Aorta (tissue), 5 donors: ENCODE data around the gene SNRPD3. TPM values are rescaled to one million over a fixed set of nuclear protein-coding genes. Genes with fewer than 3 reads are reported as not detected.

Experiments used
- ATAC-seq: fragments of 200-7000 bp; cut with Tn5 transposase; one replicate; pipeline ENCODE4 v1.9.1; 2022; ENCODE audit warnings: moderate library complexity; ENCODE audit not compliant: low FRiP score
- DNase-seq, 2 donors: peaks; one replicate each; pipeline ENCODE4 v3.0.0-alpha.2; 2020
- H3K27ac ChIP-seq, 2 donors: one replicate each; pipeline ENCODE4 v1.5.1; 2013; ENCODE audit warnings: low read length in 2 of 2, mild to moderate bottlenecking in 2 of 2, moderate library complexity in 2 of 2, control low read depth in 1 of 2, inconsistent platforms in 1 of 2, low read depth in 1 of 2
- H3K27me3 ChIP-seq, 2 donors: one replicate each; pipeline ENCODE4 v1.6.1; 2013; ENCODE audit warnings: control low read depth in 1 of 2, low read length in 1 of 2, mild to moderate bottlenecking in 1 of 2, moderate library complexity in 1 of 2; ENCODE audit not compliant: insufficient read depth in 2 of 2, control insufficient read depth in 1 of 2
- H3K36me3 ChIP-seq, 2 donors: one replicate each; pipeline ENCODE4 v1.6.1; 2013; ENCODE audit warnings: control low read depth in 1 of 2, low read length in 1 of 2, mild to moderate bottlenecking in 1 of 2; ENCODE audit not compliant: insufficient read depth in 2 of 2, control insufficient read depth in 1 of 2
- H3K4me1 ChIP-seq, 2 donors: one replicate each; pipeline ENCODE4 v1.6.1; 2013; ENCODE audit warnings: low read length in 2 of 2, control low read depth in 1 of 2, mild to moderate bottlenecking in 1 of 2, moderate library complexity in 1 of 2; ENCODE audit not compliant: insufficient read depth in 2 of 2, control insufficient read depth in 1 of 2
- H3K4me3 ChIP-seq, 2 donors: one replicate each; pipeline ENCODE4 v1.5.1; 2013; ENCODE audit warnings: low read length in 2 of 2, control low read depth in 1 of 2, mild to moderate bottlenecking in 1 of 2
- H3K9me3 ChIP-seq: one replicate; pipeline ENCODE4 v1.6.1; 2013; ENCODE audit warnings: mild to moderate bottlenecking, low read length; ENCODE audit not compliant: control insufficient read depth
- WGBS, 2 donors: extraction: QIAGEN DNeasy Blood & Tissue Kit; methylation state at CpG; one replicate each; pipeline ENCODE4 v1.1.7; 2013; 5-methylcytosine and 5-hydroxymethylcytosine counted together
- intact Hi-C, 2 donors: fragments of 100-400 bp; cut with DNase I; formaldehyde crosslinking; loops; one replicate each; pipeline versions ENCODE4 v1.14.2 to v1.15.0; 2022
- long read RNA-seq, 2 donors: library from polyadenylated mRNA; unstranded; transcript quantifications; one replicate each; pipeline ENCODE4 v2.0.0, GENCODE V29; 2020 to 2021
- polyA plus RNA-seq, 2 donors: library from polyadenylated mRNA; stranded (reverse); fragments of 200-250 nt; gene quantifications; one replicate each; pipeline ENCODE4 v1.2.3, GENCODE V29; 2013
- total RNA-seq, 2 donors: library from RNA; stranded (reverse); fragmentation: NEBNext Ultra II Directional; extraction: Animal tissue kit (Norgen Biotek cat#: 25700); gene quantifications; one replicate each; pipeline ENCODE4 v1.2.1, GENCODE V29; 2021
- donor health status: healthy with polysubstance abuse.
- donor health status: Bipolar disorder and iron deficiency.
- donor health status: DM: no; HTN: no; CAD: no.
- donor health status: DM: no; HTN: no; CAD: no.
- donor health status: DM: yes; HTN: yes; CAD: no.

The SNRPD3 gene
- 10 to 100 TPM; 43.4 to 44.8 TPM for total RNA-seq
- 10 to 100 TPM; 75.2 to 91.4 TPM for polyA plus RNA-seq
- long read RNA-seq, donor 1, transcript SNRPD3-201 (4 exons, 1,763 nt) = major isoform, 41 of 51 reads
- long read RNA-seq, donor 1, partial matches to known transcripts = 1 of 51 reads
- long read RNA-seq, donor 1, other reads (novel, unspliced or antisense) = 9 of 51 reads
- long read RNA-seq, donor 2, transcript SNRPD3-201 (4 exons, 1,763 nt) = major isoform, 24 of 28 reads
- long read RNA-seq, donor 2, partial matches to known transcripts = 1 of 28 reads
- long read RNA-seq, donor 2, other reads (novel, unspliced or antisense) = 3 of 28 reads

- Histone ChIP-seq H3K4me1 (peaks cover 4 to 5% of the 10 kb centered on the region in 2 donors), H3K4me3 (peak within 1 kb of the TSS; percentile 72 to 83), H3K27ac (peak within 1 kb of the TSS; percentile 32 to 94), H3K36me3 (peaks cover 0 to 3% of the 10 kb centered on the region in 2 donors), H3K27me3 (no peaks in the 10 kb centered on the region), H3K9me3 (no peaks in the 10 kb centered on the region)
- 0% methylated on average over 54 to 59 of the region's 59 CpGs for WGBS, 2 donors
- intact Hi-C loops = no loop called here
- peak; percentile 100 for DNase-seq
- peak; percentile 97 for ATAC-seq
Observed at GRCh38 chr22:24555165-24556039, at the start of gene SNRPD3. SNRPD3 (plus strand) TSS chr22:24555999; CDS start chr22:24557675, 1,676 bp downstream.

DNA sequence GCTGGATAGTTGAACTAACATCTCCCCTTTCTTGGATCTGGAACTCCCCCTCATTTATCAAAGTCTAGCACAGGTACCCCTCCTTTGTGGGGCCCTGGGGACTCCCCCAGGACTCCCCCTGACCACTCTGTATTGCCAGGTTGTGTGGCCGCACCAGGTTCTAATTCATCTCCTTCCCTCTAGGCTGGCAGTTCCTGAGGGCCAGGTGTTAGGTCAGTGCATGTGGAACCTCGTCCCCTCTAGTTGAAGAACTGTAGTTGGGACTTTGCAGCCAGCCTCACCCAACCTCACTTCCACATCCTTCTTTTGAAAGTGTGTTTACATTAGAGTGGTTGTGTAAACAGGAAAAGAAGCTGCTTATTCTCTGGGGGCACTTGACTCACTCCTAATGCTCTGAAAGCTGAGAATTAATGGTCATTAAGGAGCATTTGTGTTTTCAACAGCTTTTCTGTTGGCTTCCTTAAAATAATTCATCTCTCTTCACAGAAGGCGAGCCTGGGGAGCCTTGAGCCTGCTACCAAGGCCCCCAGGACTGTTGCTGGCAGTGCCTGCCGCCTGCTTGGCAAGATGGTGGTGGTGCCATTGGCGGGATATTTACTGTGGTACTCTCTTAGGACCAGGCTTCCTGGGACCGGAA, 48.9 kb upstream of the SNRPD3 start:
- intact Hi-C loops = no loop called here
- H3K27me3 ChIP-seq = no peaks in the 10 kb centered on the region
- no peak overlapping the region for H3K27ac ChIP-seq
- H3K36me3 ChIP-seq = no peaks in the 10 kb centered on the region
- H3K4me3 ChIP-seq = no peak overlapping the region
- WGBS, 2 donors = 79 to 85% methylated on average over 6 of the region's 6 CpGs
- DNase-seq = no peak
- peaks cover 0 to 4% of the 10 kb centered on the region in 2 donors for H3K4me1 ChIP-seq
- no peaks in the 10 kb centered on the region for H3K9me3 ChIP-seq
- no peak for ATAC-seq

GRCh38 chr22:24507716-24508115, 48.1 kb upstream of the SNRPD3 start:
- WGBS, 2 donors = 83 to 87% methylated on average over 7 of the region's 7 CpGs
- Histone ChIP-seq H3K36me3 (no peaks in the 10 kb centered on the region), H3K4me3 (no peak overlapping the region), H3K4me1 (peaks cover 0 to 4% of the 10 kb centered on the region in 2 donors), H3K9me3 (no peaks in the 10 kb centered on the region), H3K27me3 (no peaks in the 10 kb centered on the region), H3K27ac (no peak overlapping the region)
- no peak for DNase-seq
- ATAC-seq = no peak
- intact Hi-C loops = no loop called here

- H3K27ac ChIP-seq = no peak overlapping the region
- DNase-seq (peak in 1 of 2 donors; percentile 57), ATAC-seq (peak; percentile 60)
- intact Hi-C loops = no loop called here
- H3K4me3 ChIP-seq = no peak overlapping the region
- H3K9me3 ChIP-seq = no peaks in the 10 kb centered on the region
- 24 to 26% methylated on average over 10 of the region's 10 CpGs for whole genome bisulfite sequencing, 2 donors
- H3K36me3 ChIP-seq = no peaks in the 10 kb centered on the region
- peaks cover 0 to 4% of the 10 kb centered on the region in 2 donors for H3K4me1 ChIP-seq
- H3K27me3 ChIP-seq = no peaks in the 10 kb centered on the region
Observed at GRCh38 chr22:24510637-24511625, 44.9 kb upstream of the SNRPD3 start.

DNA sequence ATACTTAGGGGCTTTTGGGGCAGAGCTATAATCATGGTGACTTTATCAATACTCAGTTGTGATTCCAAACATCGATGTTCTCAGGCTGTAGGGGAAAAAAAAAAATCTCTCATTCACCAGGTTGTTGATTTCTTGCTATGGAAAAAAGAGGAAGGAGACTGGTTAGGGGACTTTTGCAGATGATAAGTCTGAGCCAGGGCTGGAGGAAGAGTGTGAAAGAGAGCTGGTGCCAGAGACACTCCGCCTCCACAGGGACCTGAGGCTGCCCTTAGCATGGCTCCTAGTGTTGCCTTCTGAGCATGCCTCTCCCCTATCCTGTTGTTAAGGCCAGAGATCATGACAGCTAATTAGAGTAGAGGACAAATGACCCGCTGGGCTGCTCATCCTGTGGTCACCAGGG, 43.8 kb upstream of the SNRPD3 start:
- WGBS, 2 donors = 85 to 88% methylated on average over 3 of the region's 3 CpGs
- no peaks in the 10 kb centered on the region for H3K36me3 ChIP-seq
- H3K4me1 ChIP-seq = peaks cover 0 to 4% of the 10 kb centered on the region in 2 donors
- DNase-seq (no peak), ATAC-seq (no peak)
- H3K9me3 ChIP-seq = no peaks in the 10 kb centered on the region
- no peak overlapping the region for H3K27ac ChIP-seq
- H3K4me3 ChIP-seq = no peak overlapping the region
- intact Hi-C loops = no loop called here
- no peaks in the 10 kb centered on the region for H3K27me3 ChIP-seq

- DNase-seq (peak in 1 of 2 donors; percentile 35), ATAC-seq (no peak)
- intact Hi-C loops = no loop called here
- Histone ChIP-seq H3K4me3 (no peak overlapping the region), H3K27ac (no peak overlapping the region), H3K27me3 (no peaks in the 10 kb centered on the region), H3K36me3 (no peaks in the 10 kb centered on the region), H3K4me1 (peaks cover 0 to 4% of the 10 kb centered on the region in 2 donors), H3K9me3 (no peaks in the 10 kb centered on the region)
- whole genome bisulfite sequencing, 2 donors = 94 to 97% methylated on average over 9 of the region's 9 CpGs
Observed at GRCh38 chr22:24513378-24514240, 42.2 kb upstream of the SNRPD3 start.

DNA sequence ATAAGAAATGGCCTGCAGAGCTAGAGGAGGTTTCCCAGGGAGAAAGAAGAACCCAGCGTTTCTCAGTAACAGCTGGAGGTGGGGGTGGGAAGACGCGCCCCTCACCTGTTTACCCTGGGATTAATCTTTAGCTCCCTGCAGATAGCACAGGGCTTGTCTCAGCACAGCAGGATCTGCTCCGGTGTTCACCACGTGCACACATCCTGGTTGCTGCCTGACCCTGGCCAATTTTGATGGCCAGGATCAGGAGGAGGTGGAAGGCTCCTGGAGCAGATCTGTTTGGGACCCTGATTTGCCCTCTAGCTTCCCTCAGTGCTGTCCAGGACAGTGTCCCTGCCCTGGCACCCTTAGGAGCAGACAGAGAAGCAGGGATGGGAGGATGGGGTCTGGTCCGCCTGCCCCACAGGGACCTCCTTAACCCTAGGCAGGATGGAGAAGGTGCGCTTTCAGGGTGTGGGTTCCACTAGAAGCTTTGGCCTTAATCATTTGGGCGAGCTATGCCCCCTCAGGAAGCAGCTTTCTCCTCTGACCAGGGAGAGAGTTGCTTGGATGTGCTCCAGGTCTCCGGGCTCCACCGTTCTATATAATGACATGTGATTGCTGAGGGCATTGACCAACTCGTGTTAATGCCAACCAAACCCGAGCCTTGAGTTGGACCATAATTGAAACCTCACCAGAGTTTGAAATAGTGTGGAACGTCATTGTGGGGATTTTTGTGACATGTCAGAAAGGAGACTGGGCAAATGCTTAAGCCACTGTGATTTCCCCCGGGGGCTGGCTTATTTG, 41.4 kb upstream of the SNRPD3 start:
- WGBS, 2 donors = 82 to 83% methylated on average over 14 of the region's 14 CpGs
- DNase-seq (peak in 1 of 2 donors; percentile 23), ATAC-seq (no peak)
- peaks cover 0 to 4% of the 10 kb centered on the region in 2 donors for H3K4me1 ChIP-seq
- no peak overlapping the region for H3K4me3 ChIP-seq
- H3K36me3 ChIP-seq = no peaks in the 10 kb centered on the region
- H3K27me3 ChIP-seq = no peaks in the 10 kb centered on the region
- no peak overlapping the region for H3K27ac ChIP-seq
- intact Hi-C loops = no loop called here
- H3K9me3 ChIP-seq = no peaks in the 10 kb centered on the region
